Middle frontal gyrus (tissue), 1 donor: ENCODE results near the gene ASIC2.

ENCODE experiments used
- DNase-seq: peaks from one replicate; pipeline ENCODE4 v3.0.0-alpha.2; 2015; ENCODE audit warnings: low spot score; ENCODE audit errors: extremely low spot score

The ASIC2 gene

GRCh38 chr17:33116021-33116551, 177.0 kb downstream of the ASIC2 start:
- DNase-seq: no peak

GRCh38 chr17:33115366-33115765, 177.7 kb downstream of the ASIC2 start:
- no peak for DNase-seq

GRCh38 chr17:33113991-33114370, 179.1 kb downstream of the ASIC2 start:
- DNase-seq: no peak

- no peak for DNase-seq
Measured at GRCh38 chr17:33113276-33113990, 179.7 kb downstream of the ASIC2 start.

- DNase-seq: no peak
Measured at GRCh38 chr17:33112763-33113162, 180.3 kb downstream of the ASIC2 start.

- no peak for DNase-seq
Measured at GRCh38 chr17:33109336-33110072, 183.6 kb downstream of the ASIC2 start.

- DNase-seq: no peak
Measured at GRCh38 chr17:33106525-33107165, 186.4 kb downstream of the ASIC2 start.

GRCh38 chr17:33105911-33106310, 187.2 kb downstream of the ASIC2 start:
- no peak for DNase-seq

GRCh38 chr17:33099906-33100305, 193.2 kb downstream of the ASIC2 start:
- DNase-seq: no peak

- DNase-seq: no peak
Measured at GRCh38 chr17:33099252-33099651, 193.8 kb downstream of the ASIC2 start.

GRCh38 chr17:33097411-33097810, 195.7 kb downstream of the ASIC2 start:
- DNase-seq: no peak

GRCh38 chr17:33096161-33096560, 196.9 kb downstream of the ASIC2 start:
- no peak for DNase-seq

GRCh38 chr17:33091271-33091670, 201.8 kb downstream of the ASIC2 start:
- DNase-seq: no peak

GRCh38 chr17:33090806-33091205, 202.3 kb downstream of the ASIC2 start:
- no peak for DNase-seq

GRCh38 chr17:33086878-33087277, 206.2 kb downstream of the ASIC2 start:
- no peak for DNase-seq

- DNase-seq: no peak
Measured at GRCh38 chr17:33086041-33086440, 207.1 kb downstream of the ASIC2 start.

- no peak for DNase-seq
Measured at GRCh38 chr17:33085256-33085655, 207.8 kb downstream of the ASIC2 start.

GRCh38 chr17:33084755-33085154, 208.3 kb downstream of the ASIC2 start:
- DNase-seq: no peak

GRCh38 chr17:33082529-33083173, 210.4 kb downstream of the ASIC2 start:
- DNase-seq: no peak

- DNase-seq: no peak
Measured at GRCh38 chr17:33080091-33080490, 213.0 kb downstream of the ASIC2 start.

- DNase-seq: no peak
Measured at GRCh38 chr17:33079201-33079600, 213.9 kb downstream of the ASIC2 start.

GRCh38 chr17:33076979-33077378, 216.1 kb downstream of the ASIC2 start:
- DNase-seq: no peak
